ENCODE results near the gene WNT6.
A peak's percentile ranks its signal among the peaks of the same experiment; 100 is the strongest.

WNT6 gene

DNA sequence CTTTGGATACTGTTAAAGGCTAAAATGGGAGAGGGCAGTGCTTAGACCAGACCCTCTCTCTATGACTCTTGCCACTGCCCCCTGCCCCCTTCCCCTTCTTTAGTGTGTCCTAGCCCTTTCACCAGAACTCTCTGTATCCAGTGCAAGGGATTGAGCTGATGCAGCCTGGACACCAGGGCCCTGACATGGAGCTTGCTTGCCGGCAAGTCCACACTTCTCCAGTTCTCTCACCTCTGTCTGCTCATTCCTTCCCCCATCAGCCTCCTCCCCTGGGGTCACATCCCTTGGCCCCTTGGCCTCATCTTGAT lies 1.5 kb upstream of the WNT6 start:
- FAIRE-seq, result no peak

DNA sequence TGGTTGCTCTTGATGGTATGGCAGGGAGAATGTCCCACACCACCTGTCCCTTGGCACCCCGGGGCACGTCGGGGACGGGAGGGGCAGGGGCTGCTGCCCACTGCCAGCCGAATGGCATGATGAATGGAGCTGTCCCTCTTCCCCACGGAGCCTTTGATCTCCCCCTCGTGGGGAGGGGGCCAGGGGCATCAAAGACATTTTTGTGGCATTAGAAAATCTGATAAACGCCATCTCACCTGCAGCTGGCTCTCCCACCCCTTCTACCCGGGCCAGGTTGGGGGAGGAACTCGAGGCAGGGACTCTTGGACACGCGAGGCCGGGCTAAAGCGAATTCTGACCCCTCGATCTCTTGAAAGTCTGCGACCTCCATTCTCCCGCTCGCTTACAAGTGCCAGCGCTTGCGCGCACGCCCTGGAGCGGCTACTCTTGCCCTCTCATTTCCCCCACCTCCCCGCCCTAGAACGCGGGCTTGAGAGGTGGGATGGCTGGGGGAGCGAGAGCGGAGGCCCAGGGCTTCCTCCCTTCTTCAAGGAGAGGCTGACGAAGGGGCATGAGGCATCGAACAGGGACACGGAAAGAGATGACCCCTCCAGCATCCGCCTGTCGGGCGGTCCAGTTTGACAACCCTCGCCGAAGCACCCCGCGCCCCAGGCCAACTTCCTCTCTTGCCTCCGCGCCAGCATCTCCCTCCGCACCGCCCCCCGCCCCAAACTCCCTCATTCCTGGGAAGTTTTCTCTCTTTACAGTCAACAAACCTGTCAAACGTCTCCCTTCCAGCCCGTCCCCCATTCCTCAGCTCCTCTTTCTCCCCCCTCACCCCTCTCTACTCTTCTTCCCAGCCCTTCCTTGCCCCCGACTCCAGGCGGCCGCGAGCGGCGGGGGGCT lies 692 bp upstream of the WNT6 start:
- no peak for FAIRE-seq

DNA sequence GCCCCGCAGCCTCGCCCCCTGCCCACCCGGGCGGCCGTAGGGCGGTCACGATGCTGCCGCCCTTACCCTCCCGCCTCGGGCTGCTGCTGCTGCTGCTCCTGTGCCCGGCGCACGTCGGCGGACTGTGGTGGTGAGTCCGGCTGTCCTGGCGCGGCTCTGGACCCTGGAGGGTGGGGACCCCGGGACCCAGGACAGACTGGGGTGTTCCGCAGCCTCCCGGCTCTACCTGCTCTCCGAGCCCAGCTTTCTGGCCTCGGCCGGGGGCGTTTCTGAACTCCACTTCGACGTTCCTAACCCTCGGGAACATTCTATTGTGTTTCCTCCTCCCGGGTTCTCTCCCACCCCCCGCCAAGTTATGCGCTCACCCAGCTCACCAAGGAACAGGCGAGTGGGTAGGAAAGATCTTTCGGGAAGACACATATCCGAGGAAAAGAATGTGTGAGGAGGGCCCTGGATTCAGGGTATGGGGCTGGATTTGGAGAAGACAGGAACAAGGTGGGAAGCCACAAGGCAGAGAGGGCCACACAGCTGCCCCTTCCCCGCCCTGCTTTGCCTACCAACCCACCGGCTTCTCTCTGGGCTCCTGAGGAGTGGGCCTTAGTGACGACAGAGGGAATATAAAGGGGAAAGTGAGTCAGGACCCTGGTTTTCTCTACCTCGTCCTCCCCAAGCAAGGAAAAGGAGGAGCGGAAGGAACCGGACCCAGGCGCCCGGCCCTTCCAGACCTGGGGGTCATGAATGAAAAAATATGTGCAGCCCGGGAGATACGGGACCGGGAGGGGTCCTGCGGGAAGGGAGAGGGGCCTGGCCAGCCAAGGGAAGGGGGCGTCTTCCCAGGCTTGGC lies 605 bp downstream of the WNT6 start:
- FAIRE-seq, result no peak

DNA sequence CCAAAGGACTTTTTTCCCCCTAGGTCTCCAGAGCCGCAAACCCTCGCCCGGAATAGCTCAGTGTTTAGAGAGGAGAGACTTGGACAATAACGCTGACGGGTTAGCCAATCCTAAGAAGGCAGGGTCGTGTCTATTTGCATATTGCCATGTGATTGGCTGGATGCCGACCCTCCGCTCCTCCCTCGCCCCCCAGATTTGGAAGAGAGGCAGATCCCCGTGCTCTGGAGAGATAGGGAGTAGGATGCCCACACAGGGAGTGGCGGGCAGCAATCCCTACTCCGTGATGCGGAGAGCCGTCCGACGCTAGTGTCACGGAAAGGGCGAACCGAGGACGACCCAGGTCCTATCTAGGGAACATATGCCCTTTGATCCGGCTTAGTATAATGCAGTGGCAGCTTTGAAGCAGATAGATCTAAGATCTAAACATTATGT lies 1.4 kb downstream of the WNT6 start:
- no peak for FAIRE-seq

DNA sequence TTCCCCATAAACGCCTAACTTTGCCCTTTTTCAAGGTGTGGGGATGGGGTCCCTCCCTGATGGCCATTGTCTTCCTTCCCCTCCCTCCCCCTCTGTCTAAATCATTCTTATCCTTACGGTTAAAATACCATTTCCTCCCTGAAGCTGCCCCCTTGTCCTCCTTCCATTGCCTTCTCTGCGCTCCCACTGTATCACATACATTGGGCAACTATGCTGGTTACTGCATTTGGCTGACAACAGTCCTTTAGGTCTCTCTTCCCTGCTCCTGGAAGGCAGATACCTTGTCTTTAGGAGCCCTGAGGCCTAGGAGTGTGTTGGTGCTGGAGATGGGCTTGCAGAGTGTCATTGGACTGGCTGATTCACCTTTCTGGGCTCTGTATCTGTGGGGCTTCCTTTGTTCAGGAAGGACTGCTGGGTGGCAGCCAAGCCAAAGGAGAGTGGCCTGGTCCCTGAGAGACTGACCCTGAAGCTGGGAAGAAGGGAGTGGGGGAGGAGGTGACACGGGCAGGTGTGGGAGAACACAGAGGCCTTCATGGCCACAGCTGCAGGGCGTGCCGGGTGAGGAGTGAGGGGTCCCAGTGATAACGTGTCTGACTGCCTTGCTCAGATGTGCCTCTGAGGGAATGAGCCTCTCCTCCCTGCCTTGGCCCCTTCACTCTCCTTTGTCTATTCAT lies 2.2 kb downstream of the WNT6 start:
- no peak for FAIRE-seq

DNA sequence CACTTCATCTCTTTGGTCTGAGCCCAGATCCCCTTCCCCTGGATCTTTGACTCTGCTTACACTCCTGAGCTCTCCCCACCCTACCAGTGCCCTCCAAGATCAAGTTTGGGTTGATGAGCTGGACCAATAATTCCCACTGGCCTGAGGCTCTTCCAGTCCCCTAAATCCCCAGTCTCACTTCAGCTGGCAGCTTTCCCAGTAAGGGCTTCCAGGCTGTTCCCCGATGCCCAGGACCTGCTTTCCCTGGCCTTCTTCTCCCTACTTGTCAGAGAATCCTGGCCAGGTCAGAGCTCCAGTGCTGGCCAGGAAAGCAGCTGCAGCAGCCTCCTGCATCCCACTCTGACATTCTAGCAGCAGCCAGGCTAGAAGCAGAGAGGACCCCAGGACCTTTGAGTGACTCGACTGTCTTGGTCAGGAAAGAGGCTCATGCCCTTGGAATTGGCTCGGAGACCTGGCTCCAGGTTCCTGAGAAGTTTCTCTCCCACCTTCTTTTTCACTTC lies 3.5 kb downstream of the WNT6 start:
- FAIRE-seq, result no peak

DNA sequence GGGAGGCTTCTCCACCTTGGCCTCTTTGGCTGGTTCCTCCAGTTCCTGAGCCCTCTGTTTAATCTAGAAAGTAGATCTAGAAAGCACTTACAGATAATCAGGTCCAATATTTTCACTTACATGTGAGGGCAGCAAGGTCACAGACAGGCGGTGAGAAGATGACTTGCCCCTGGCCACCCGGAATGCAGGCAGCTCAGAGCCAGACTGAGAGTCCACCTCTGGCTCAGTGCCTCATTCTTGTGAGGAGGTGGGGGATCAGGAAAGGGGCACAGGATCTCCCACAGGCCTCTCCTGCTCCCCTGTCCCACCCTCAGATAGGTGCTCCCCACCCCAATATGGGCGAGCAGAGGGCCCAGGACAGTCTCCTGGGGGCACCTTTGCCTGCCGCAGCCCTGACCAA lies 5.8 kb downstream of the WNT6 start:
- FAIRE-seq, result no peak

DNA sequence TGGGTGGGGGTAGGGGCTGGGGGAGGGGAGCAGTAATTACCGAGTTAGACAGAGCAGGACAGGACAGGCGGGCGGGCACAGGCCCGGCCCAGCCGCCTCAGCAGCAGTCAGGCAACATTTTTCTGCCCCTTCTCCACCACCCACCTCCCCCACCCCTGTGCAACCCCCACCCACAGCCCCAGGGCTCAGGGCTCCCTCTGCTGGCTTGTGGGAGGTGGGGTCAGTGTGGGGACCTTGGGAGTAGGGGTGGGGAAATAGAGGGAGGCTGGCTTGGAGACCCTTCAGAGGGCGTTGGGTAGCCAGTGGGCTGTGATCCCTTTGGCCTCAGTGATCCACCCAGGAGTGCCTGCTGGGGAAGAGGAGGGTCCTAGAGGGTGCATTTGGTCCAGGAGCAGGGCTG lies 6.4 kb downstream of the WNT6 start:
- no peak for FAIRE-seq

DNA sequence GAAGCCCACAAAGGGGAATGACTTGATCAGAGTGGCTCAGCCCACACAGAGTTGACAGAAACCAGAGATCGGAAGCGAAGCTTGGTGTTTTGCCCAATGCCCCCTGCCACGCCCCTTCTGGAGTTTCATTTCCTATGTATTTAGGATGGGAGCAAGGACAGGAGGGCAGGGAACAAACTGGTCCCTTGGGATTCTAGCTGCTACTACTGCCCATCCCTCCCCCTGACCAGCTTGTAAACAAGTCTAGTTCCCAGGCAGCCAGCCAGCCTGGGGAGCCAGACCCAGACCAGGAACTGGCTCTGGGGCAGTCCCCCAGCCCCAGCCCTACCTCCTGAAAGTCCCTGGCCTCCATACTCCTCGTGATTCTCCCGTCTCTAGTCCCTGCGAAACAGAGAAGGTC lies 8.3 kb downstream of the WNT6 start:
- no peak for FAIRE-seq

DNA sequence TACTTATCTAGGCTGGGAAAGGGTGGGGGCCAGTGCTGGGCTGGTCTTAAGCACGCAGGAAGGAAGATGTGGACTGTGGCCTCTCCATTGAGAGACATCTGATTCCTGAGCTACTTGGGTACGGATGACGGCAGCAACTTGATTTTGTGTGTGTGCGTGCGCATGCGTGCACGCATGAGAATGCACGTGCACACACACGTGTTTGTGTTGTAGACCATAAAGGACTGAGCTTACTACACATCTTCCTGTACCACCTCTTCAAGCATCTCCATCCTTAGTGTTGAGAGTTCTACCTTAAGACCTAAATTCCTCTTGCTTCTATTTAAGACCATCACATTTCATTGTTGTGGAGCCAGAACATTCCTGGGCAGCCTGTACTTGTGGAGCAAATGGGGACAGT lies 9.5 kb downstream of the WNT6 start:
- FAIRE-seq, result no peak

DNA sequence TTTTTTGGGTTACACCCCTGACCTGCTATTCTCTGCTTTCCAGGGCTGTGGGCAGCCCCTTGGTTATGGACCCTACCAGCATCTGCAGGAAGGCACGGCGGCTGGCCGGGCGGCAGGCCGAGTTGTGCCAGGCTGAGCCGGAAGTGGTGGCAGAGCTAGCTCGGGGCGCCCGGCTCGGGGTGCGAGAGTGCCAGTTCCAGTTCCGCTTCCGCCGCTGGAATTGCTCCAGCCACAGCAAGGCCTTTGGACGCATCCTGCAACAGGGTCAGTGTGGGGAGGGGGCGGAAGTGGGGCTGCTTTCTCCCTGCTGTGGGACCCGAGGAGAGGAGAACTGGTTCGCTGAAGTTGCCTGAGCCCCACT lies 11.4 kb downstream of the WNT6 start:
- FAIRE-seq, result no peak

DNA sequence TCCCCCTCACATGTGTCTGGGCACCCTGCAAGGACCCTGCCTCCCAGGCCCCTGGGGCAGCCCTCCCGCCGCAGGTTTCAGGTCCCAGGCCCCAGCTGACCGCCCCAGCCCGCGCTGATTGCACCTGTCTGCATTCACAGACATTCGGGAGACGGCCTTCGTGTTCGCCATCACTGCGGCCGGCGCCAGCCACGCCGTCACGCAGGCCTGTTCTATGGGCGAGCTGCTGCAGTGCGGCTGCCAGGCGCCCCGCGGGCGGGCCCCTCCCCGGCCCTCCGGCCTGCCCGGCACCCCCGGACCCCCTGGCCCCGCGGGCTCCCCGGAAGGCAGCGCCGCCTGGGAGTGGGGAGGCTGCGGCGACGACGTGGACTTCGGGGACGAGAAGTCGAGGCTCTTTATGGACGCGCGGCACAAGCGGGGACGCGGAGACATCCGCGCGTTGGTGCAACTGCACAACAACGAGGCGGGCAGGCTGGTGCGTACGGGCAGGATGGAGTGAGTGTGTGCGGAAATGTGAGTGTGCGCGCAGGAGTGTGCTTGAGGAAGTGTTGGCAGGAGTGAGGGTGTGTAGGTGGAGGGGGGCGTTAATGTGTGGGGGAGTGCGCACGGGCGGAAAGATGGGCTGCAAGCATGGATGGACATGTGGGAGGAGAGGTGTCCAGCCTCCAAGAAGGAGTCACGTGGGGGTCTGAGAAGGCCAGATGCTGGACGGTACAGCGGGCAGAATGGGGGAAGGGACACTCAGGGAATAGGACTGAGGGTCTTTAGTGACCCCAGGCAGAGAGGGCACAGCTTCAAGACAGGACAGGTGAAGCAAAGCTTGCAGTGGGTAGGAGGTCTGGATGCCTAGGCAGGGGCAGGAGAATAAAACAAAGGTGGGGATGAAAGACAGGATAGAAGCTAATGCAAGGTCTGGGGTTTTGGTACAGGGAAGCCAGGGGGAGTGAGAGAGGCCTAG lies 12.0 kb downstream of the WNT6 start:
- FAIRE-seq, result no peak

DNA sequence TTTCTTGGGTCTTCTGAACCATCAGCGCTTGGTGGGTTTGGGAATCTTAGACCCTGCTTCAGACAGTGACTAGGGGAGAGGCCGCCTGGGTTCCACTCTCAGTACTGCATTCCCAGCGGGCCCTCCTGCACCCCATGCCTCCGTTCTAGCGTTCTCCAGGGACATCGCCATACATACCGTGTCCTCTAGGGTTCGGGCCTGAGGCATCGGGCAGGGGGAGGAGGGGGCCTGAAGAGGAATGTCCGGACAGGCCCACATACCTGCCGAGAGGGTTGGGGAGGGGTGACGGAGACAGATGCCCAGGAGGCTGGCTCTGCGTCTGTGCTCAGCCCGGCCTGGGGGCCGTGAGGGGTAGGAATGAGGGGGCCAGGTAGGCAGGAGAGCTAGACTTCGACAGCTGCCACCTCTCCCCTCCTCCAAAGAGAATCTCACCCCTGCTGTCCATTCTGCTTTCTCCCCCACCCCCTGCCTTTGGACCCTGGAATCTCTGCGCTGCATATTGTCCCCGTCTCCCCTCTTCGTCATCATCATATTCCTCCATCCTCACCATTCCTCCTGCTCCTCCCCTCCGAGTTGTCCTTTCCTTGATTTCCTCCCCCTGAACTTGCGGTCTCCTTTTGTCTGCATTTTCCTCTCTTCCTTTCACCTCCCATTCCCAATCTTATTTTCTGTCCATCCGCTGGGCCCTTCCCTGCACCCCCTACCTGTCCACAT lies 13.2 kb downstream of the WNT6 start:
- FAIRE-seq, result no peak

DNA sequence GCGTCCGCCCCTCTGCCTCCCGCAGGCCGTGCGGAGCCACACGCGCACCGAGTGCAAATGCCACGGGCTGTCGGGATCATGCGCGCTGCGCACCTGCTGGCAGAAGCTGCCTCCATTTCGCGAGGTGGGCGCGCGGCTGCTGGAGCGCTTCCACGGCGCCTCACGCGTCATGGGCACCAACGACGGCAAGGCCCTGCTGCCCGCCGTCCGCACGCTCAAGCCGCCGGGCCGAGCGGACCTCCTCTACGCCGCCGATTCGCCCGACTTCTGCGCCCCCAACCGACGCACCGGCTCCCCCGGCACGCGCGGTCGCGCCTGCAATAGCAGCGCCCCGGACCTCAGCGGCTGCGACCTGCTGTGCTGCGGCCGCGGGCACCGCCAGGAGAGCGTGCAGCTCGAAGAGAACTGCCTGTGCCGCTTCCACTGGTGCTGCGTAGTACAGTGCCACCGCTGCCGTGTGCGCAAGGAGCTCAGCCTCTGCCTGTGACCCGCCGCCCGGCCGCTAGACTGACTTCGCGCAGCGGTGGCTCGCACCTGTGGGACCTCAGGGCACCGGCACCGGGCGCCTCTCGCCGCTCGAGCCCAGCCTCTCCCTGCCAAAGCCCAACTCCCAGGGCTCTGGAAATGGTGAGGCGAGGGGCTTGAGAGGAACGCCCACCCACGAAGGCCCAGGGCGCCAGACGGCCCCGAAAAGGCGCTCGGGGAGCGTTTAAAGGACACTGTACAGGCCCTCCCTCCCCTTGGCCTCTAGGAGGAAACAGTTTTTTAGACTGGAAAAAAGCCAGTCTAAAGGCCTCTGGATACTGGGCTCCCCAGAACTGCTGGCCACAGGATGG lies 14.0 kb downstream of the WNT6 start:
- no peak for FAIRE-seq

DNA sequence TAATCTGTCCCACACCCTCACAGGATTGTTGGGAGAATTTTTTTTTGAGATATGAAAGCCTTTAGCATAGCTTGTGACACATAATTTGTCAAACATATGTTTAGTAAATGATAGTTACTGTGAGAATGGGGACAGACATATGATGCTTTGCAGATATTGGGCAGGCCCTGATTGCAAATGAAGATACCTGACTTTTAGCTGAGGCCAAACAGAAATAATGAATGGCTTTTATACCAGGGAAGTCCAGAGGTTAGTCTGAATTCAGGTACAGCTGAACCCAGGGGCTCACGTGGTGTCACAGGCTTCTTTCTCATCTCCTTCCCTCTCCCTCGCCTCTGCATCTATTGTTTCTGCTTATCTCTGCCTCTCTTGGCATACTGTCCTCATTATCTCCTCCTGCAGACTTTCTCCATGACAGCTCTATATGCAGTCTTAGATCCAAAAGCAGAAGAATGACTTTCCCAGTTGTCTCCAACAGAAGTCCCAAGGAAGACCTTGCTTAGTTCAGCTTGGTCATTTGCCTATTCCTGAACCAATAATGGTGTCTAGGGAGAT lies 16.2 kb downstream of the WNT6 start:
- no peak for FAIRE-seq

DNA sequence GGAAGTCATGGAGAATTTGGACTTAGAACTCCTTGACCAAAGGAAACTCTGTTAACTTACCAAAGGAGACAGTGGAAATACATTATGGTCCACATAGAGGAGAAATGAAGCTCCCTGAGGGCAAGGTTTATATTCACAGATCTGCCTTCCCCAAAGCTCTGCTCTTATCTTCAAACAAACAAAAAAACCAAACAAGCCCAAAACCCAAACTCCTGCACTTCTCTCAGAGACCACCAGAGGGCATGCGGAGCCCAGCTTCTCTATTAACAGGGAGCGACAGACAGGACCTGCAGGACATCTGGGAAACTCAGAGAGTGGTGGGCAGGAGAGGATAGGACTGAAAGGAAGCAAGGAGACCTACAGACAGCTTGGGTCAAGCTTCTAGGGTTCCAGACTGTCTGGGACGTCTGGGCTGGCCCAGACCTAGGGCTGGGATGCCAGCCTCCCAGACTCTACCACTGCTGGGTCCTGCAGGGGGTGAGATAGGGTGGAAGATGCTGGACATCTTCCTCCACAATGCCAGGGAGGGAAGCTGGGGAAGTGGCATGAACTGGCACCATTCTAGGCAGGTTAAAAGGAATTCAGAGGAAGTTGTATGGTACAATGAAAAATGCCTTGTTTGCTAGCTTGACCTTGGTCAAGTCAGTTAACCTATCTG lies 17.1 kb downstream of the WNT6 start:
- FAIRE-seq, result peak; percentile 94

DNA sequence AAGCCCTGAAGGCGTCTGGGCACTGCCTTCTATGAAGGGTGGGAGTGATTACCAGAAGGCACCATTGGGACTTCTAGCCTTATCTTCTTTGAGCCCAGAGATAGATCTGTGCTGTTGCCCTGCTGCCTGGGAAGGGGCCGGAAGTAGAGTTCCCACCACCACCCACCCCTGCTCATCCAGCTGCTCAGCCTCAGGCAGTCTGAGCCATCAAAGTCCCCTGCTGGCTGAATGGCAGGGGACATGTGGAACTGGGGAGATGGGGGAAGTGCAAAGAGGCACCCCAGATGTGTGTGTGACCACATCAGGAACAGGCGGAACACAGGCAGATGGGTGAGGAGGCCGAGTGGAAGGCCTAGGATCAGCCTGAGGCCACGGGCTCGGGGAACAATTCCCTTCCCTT lies 17.7 kb downstream of the WNT6 start:
- FAIRE-seq, result no peak

DNA sequence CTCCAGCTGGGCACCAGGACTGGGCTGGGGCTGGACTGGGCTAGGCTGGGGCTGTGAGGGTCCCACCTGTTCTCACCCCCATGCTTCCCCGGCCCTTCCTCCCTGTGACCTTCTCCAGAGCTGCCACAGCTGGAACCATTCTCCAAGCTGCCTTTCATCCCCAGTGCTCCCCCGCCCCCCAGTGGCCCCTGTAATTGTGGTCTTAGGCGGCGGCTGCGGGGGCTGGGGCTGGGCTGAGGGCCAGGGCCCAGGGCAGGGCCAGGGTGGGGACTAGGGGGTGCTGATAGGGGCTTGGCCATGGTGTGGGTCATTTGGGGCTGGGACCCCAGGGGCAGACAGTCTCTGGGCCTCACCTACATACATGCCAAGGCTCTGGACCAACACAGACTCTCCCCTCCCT lies 18.3 kb downstream of the WNT6 start:
- no peak for FAIRE-seq

DNA sequence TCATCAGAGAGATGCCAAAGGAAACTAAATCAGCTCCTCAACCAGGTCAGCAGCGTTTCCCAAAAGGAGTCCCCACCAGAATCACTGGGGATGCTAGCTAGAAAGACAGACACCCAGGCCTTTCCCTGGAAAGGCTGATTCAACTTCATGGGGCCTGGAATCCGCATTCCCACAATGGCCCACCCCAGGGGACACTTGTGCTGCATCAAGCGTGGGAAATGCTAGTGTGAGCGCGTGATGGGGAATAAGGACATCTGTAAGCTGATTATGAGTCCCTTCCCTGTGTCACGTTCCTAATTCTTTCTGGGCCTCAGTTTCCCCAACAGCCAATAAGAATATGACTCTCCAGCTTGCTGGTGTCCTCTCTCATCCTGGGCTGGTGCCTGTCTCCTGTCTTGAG lies 18.9 kb downstream of the WNT6 start:
- FAIRE-seq, result no peak

Data from G401.6 (cell line).